Ovary (tissue), 9 donors: ENCODE results near the gene ZMIZ1. TPM values are rescaled to one million over a fixed set of nuclear protein-coding genes. Genes with fewer than 3 reads are reported as not detected.

Source experiments
- DNase-seq, 5 donors: peaks; one replicate each; pipeline ENCODE4 v3.0.0-alpha.2; 2019 to 2020
- H3K27ac ChIP-seq, 2 donors: fragments of 200-600 bp; one replicate each; pipeline versions ENCODE4 v1.5.1 to v1.8.0; 2019 to 2022
- H3K27me3 ChIP-seq: fragments of 200-600 bp; one replicate; pipeline ENCODE4 v1.8.0; 2022
- H3K36me3 ChIP-seq: fragments of 200-600 bp; sonication (generic); one replicate; pipeline ENCODE4 v1.5.1; 2019
- H3K4me1 ChIP-seq: one replicate; pipeline ENCODE4 v1.8.1; 2013; ENCODE audit warnings: mild to moderate bottlenecking, moderate library complexity; ENCODE audit not compliant: insufficient read depth
- H3K4me3 ChIP-seq: fragments of 200-600 bp; sonication (generic); one replicate; pipeline ENCODE4 v1.5.1; 2017
- H3K9me3 ChIP-seq, 2 donors: fragments of 200-600 bp in 1 of 2; sonication (generic) in 1 of 2; one replicate each; pipeline versions ENCODE4 v1.5.1 to v1.8.1; 2013 to 2019; ENCODE audit warnings: mild to moderate bottlenecking in 1 of 2, moderate library complexity in 1 of 2
- EP300 ChIP-seq: sonication (generic); formaldehyde crosslinking; IDR thresholded peaks from one replicate; pipeline ENCODE4 v1.6.1; 2017; ENCODE audit warnings: antibody characterized with exemption
- POLR2A ChIP-seq: fragments of 450-650 bp; IDR thresholded peaks from one replicate; pipeline ENCODE4 v1.6.1; 2017; ENCODE audit warnings: antibody characterized with exemption, mild to moderate bottlenecking, moderate library complexity
- WGBS, 3 donors: extraction: QIAGEN DNeasy Blood & Tissue Kit in 1 of 3; methylation state at CpG; one replicate each; pipeline versions ENCODE4 v1.1.5 to v1.1.7; 2013 to 2017; 5-methylcytosine and 5-hydroxymethylcytosine counted together
- intact Hi-C, 4 donors: fragments of 100-400 bp; cut with DNase I; formaldehyde crosslinking; loops; one replicate each; pipeline versions ENCODE4 v1.11.0 to v1.15.1; 2022 to 2023
- polyA plus RNA-seq, 2 donors: library from polyadenylated mRNA; stranded (reverse); fragments of 200-250 nt in 1 of 2; fragments of 350-450 nt in 1 of 2; fragmentation: Illumina TruSeq in 1 of 2; extraction: RNeasy Lipid Tissue Mini Kit (QIAGEN cat#74804) in 1 of 2; gene quantifications; one replicate each; pipeline ENCODE4 v1.2.3, GENCODE V29; 2013 to 2014
- total RNA-seq, 7 donors: library from RNA; depleted of rRNA in 2 of 7; stranded (reverse); fragments of >200 nt in 2 of 7; fragmentation: NEBNext Ultra II Directional in 3 of 7; extraction: Animal tissue kit (Norgen Biotek cat#: 25700) in 3 of 7; gene quantifications; one replicate each; pipeline versions ENCODE4 v1.1.0 to v1.2.4, GENCODE V29; 2016 to 2023
- TF ChIP-seq, protein P1 (sequence below), 3 donors: fragments of 450-650 bp in 2 of 3; fragments of 200-600 bp in 1 of 3; IDR thresholded peaks; one replicate each; pipeline versions ENCODE4 v1.5.1 to v1.8.0; 2016 to 2022; ENCODE audit warnings: antibody characterized with exemption in 3 of 3, mild to moderate bottlenecking in 1 of 3
- donor health status: DM: no; HTN: no; CAD: no; lungs with moderate emphysema.
- donor health status: DM: no; HTN: no; CAD: no.
- donor health status: Bipolar disorder and iron deficiency.
- donor health status: DM: yes; HTN: yes; CAD: no.
- donor health status: DM: no; HTN: no; CAD: no.
- donor health status: DM: yes; HTN: yes; CAD: no.

Gene ZMIZ1
- total and polyA plus RNA-seq, 9 donors: 30.3 to 117 (median 69.1) TPM

DNA sequence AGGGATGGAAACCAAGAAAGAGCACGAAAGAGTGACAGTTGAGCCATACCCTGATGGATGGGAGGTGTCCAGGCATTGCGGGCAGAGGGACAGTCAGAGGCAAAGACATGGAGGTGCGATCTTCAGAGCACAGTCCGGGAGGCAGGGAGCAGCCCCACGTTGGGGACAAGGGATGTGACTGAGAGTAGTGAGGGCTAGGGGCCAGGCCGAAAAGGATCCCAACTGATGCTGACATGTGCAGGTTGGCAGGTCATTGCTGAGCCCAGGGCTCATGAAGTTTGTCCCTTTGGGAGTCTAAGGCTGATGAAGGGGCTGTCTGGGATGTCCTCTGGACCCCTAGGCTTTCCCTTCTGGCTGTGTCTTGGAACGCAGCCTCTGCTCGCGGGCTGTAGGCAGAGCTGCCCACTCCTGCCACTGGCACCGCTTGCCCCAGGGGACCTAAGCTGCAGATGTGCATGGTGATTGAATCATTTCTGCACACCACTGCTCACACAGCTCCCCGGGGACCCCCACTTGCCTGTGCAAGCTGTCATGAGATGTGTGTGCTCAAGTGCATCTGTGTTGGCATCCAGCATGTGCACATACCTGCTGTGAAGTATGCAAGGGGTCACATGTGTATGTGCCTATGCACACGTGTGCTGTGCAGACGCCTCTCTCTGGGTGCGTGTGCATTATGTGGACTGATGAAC lies 125.1 kb downstream of the ZMIZ1 start:
- no peaks in the 10 kb centered on the region for H3K9me3 ChIP-seq
- intact Hi-C loops: loop anchor here in 3 of 4 donors (2.0 to 10.0 kb wide), 7 partner anchors 125 to 979 kb away; partner anchors contain the start of gene ZMIZ1 (in 2 of the 3)
- TF ChIP-seq, protein P1, sequence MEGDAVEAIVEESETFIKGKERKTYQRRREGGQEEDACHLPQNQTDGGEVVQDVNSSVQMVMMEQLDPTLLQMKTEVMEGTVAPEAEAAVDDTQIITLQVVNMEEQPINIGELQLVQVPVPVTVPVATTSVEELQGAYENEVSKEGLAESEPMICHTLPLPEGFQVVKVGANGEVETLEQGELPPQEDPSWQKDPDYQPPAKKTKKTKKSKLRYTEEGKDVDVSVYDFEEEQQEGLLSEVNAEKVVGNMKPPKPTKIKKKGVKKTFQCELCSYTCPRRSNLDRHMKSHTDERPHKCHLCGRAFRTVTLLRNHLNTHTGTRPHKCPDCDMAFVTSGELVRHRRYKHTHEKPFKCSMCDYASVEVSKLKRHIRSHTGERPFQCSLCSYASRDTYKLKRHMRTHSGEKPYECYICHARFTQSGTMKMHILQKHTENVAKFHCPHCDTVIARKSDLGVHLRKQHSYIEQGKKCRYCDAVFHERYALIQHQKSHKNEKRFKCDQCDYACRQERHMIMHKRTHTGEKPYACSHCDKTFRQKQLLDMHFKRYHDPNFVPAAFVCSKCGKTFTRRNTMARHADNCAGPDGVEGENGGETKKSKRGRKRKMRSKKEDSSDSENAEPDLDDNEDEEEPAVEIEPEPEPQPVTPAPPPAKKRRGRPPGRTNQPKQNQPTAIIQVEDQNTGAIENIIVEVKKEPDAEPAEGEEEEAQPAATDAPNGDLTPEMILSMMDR (IDR thresholded peaks at IDR 0.05): no peak
- TF ChIP-seq POLR2A (no peak), EP300 (no peak)
- H3K4me3 ChIP-seq: no peak overlapping the region
- WGBS, 3 donors: 83 to 92% (median 91%) methylated on average over 14 of the region's 14 CpGs
- no peak for DNase-seq
- H3K4me1 ChIP-seq: peaks cover 21% of the 10 kb centered on the region
- H3K36me3 ChIP-seq: no peaks in the 10 kb centered on the region
- H3K27me3 ChIP-seq: no peaks in the 10 kb centered on the region
- H3K27ac ChIP-seq: no peak overlapping the region

GRCh38 chr10:79195091-79195923 lies 126.5 kb downstream of the ZMIZ1 start:
- TF ChIP-seq EP300: no peak
- TF ChIP-seq, protein P1 (IDR thresholded peaks at IDR 0.05): peak; percentile 95 to 97 (median 97)
- no peak for TF ChIP-seq POLR2A
- Histone ChIP-seq H3K27me3 (no peaks in the 10 kb centered on the region), H3K4me3 (no peak overlapping the region), H3K9me3 (no peaks in the 10 kb centered on the region), H3K27ac (peak overlapping the region in 1 of 2 donors; percentile 53), H3K4me1 (peaks cover 19% of the 10 kb centered on the region), H3K36me3 (no peaks in the 10 kb centered on the region)
- DNase-seq: peak; percentile 80 to 90 (median 88)
- intact Hi-C loops: loop anchor here (2.0 to 10.0 kb wide), 10 partner anchors 127 to 1148 kb away; partner anchors contain the start of gene ZMIZ1 (in 1 of the 4)
- 10 to 11% (median 11%) methylated on average over 19 to 22 of the region's 22 CpGs for WGBS, 3 donors

DNA sequence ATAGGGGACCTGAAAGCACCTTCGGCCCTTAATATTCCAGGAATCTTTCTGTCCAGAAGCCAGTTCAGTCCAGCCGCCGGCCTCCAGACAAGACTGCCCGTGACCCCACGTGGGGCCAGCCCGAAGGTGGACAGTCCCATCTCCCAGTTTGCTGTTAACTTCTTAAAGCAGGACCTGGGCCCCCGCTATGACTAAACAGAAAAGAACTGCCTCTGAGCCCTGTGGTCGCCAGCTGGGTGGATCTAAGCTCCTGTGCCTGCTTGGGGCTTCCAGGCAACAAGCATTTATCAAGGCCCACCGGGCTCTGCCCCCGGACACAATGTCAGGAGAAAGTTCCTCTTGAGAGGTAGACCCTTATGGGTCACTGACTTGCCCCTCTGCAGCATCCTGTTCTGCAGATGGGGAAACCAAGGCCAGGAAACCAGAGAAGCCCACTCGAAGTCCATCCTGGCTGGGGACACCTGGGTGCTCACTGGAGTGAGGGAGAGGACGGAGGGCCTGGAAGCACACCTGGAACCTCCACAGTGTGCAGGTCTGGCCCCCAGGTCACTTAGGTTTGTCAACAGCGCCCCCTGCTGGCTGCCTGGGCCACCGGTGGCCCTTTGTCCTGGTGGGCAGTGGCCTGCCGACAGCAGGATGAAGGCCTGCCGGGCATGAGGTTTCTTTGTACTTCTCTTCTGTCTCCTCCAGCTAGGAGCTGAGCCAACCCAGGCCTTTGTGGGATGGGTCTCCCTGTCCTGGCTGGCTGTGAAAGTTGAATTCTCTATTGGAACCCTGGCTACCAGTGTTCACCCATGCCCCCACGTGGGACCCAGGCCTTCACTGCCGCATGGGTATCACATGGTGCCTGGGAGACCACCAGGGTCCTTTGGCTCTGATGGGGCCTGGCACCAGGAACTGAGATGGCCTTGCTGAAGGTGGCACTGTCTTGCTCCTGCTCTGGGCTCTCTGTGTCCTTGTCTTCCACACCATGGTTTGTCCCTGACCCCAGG lies 128.0 kb downstream of the ZMIZ1 start:
- Histone ChIP-seq H3K27ac (peak overlapping the region in 1 of 2 donors; percentile 37), H3K9me3 (no peaks in the 10 kb centered on the region), H3K36me3 (no peaks in the 10 kb centered on the region), H3K4me3 (no peak overlapping the region), H3K27me3 (no peaks in the 10 kb centered on the region), H3K4me1 (peaks cover 17% of the 10 kb centered on the region)
- peak; percentile 72 to 87 (median 82) for DNase-seq
- 51 to 61% (median 54%) methylated on average over 18 of the region's 18 CpGs for WGBS, 3 donors
- TF ChIP-seq EP300: no peak
- no peak for TF ChIP-seq POLR2A
- TF ChIP-seq, protein P1 (IDR thresholded peaks at IDR 0.05): peak; percentile 85 to 88 (median 86)
- intact Hi-C loops: loop anchor here (5.0 to 10.0 kb wide), 9 partner anchors 222 to 1149 kb away; no protein-coding TSS in a partner anchor
